H1 (cell line): ENCODE measurements around the gene OASL. TPM values are rescaled to one million over a fixed set of nuclear protein-coding genes. Genes with fewer than 3 reads are reported as not detected.

ENCODE experiments used
- CBX8 ChIP-seq: fragments of 300-800, 300-1000 bp; sonication (generic); IDR thresholded peaks from 2 replicates; pipeline ENCODE4 v1.7.1; 2016; ENCODE audit warnings: low read depth, low read length, borderline replicate concordance
- CHD7 ChIP-seq: fragments of 300-600 bp; sonication (generic); IDR thresholded peaks from 2 replicates; pipeline ENCODE4 v1.7.1; 2012; ENCODE audit warnings: low read length, moderate library complexity, mild to moderate bottlenecking, inconsistent platforms; ENCODE audit not compliant: insufficient replicate concordance
- SP1 ChIP-seq: IDR thresholded peaks from 2 replicates; pipeline ENCODE4 v1.6.1; 2011; ENCODE audit warnings: low read depth, low read length
- SRF ChIP-seq: IDR thresholded peaks from 2 replicates; pipeline ENCODE4 v1.6.1; 2011; ENCODE audit warnings: mild to moderate bottlenecking, low read depth, low read length, moderate library complexity
- polyA plus RNA-seq, 7 experiments: library from polyadenylated mRNA; depleted of rRNA in 3 of 7; stranded (reverse) in 5 of 7; unstranded in 2 of 7; fragments of >200 nt in 5 of 7; fragments of 200-250 nt in 2 of 7; gene quantifications; 1 replicate in 5 of 7; 2 replicates in 1 of 7; 4 replicates in 1 of 7; pipeline versions ENCODE4 v1.2.1 to v1.2.3, GENCODE V29; 2011 to 2013; ENCODE audit warnings: missing spikeins in 2 of 7, mixed read lengths in 2 of 7
- total RNA-seq: library from RNA; stranded (reverse); fragmentation: NEBNext Ultra II Directional; extraction: Animal tissue kit (Norgen Biotek cat#: 25700); gene quantifications from 2 replicates; pipeline ENCODE4 v1.2.1, GENCODE V29; 2021

The OASL gene
- total and polyA plus RNA-seq, 2 of the 8 experiments (the other 6 are each of a cell fraction or from before 2014, with no cell fraction given) = not detected

- TF ChIP-seq CHD7 = no peak
- no peak for TF ChIP-seq SRF
- no peak for TF ChIP-seq CBX8
- TF ChIP-seq SP1 = no peak
Observed at GRCh38 chr12:121009741-121010140, 29.3 kb downstream of the OASL start (continued).
